GM12878 (cell line): ENCODE results near the gene FLOT1. TPM values are rescaled to one million over a fixed set of nuclear protein-coding genes. Genes with fewer than 3 reads are reported as not detected.

Experiments used
- ATAC-seq: fragments of 200-7000 bp; cut with Tn5 transposase; 3 replicates; pipeline ENCODE4 v1.9.1; 2020; ENCODE audit warnings: mild to moderate bottlenecking, moderate library complexity
- BruUV-seq: library from RNA; stranded (reverse); fragments of 400-500 nt; replicated peaks from 2 replicates; lab custom pipeline; 2021; lab: Mats Ljungman, UMichigan
- CTCF ChIA-PET: fragments of 300-600 bp; sonication (Branson Sonifier 250); formaldehyde crosslinking; extraction: SDS; loops from one replicate; lab custom pipeline; 2021; ENCODE audit warnings: inconsistent platforms; lab: Yijun Ruan, JAX
- POLR2A ChIA-PET: fragments of 350-600 bp; formaldehyde crosslinking; extraction: SDS; loops from one replicate; lab custom pipeline; 2021; ENCODE audit warnings: inconsistent platforms; lab: Charles Lee
- RAD21 ChIA-PET: fragments of 300-600 bp; sonication (Branson Sonifier 250); formaldehyde crosslinking; loops from one replicate; lab custom pipeline; 2023; ENCODE audit warnings: antibody characterized with exemption; ENCODE audit not compliant: unreplicated experiment; lab: Charles Lee
- SMC1A ChIA-PET: fragments of 300-600 bp; sonication (Branson Sonifier 250); formaldehyde crosslinking; loops from one replicate; lab custom pipeline; 2023; ENCODE audit not compliant: unreplicated experiment, uncharacterized antibody; lab: Charles Lee
- DNase-seq: peaks from one replicate; pipeline ENCODE4 v3.0.0-alpha.2; 2011; ENCODE audit warnings: low read depth, low spot score
- FAIRE-seq: peaks from 3 replicates; lab custom pipeline; 2011; peaks lifted over from hg19 to GRCh38; lab: Jason Lieb, UNC
- H2AFZ ChIP-seq: 2 replicates; pipeline ENCODE4 v1.6.0; 2011; ENCODE audit warnings: low read depth, low read length, control low read depth; ENCODE audit not compliant: control insufficient read depth
- H3K27ac ChIP-seq: 2 replicates; pipeline ENCODE4 v1.5.1; 2011; ENCODE audit warnings: control low read depth; ENCODE audit not compliant: control insufficient read depth, insufficient read depth
- H3K27me3 ChIP-seq, 2 experiments: replicated peaks in 1 of 2; 2 replicates each; pipeline versions ENCODE4 v1.6.0 to v1.6.1; 2011; ENCODE audit warnings: low read length in 1 of 2; ENCODE audit not compliant: control insufficient read depth in 2 of 2, insufficient read depth in 2 of 2
- H3K36me3 ChIP-seq, 2 experiments: 2 replicates each; pipeline ENCODE4 v1.5.1; 2011; ENCODE audit warnings: low read length in 1 of 2; ENCODE audit not compliant: control insufficient read depth in 2 of 2, insufficient read depth in 2 of 2
- H3K4me1 ChIP-seq: 2 replicates; pipeline ENCODE4 v1.6.1; 2011; ENCODE audit warnings: mild to moderate bottlenecking, low read length, moderate library complexity, mixed read lengths; ENCODE audit not compliant: control insufficient read depth, insufficient read depth
- H3K4me2 ChIP-seq: 2 replicates; pipeline ENCODE4 v1.6.0; 2011; ENCODE audit warnings: control low read depth; ENCODE audit not compliant: control insufficient read depth, insufficient read depth
- H3K4me3 ChIP-seq: fragments of 200-600 bp; sonication (generic); 2 replicates; pipeline ENCODE4 v1.5.1; 2016
- H3K79me2 ChIP-seq: 2 replicates; pipeline ENCODE4 v1.6.0; 2011; ENCODE audit warnings: low read length; ENCODE audit not compliant: control insufficient read depth, insufficient read depth
- H3K9ac ChIP-seq: 2 replicates; pipeline ENCODE4 v1.8.0; 2011; ENCODE audit warnings: low read length, control low read depth, mixed read lengths; ENCODE audit not compliant: control insufficient read depth, insufficient read depth
- H3K9me3 ChIP-seq: replicated peaks from 3 replicates; pipeline ENCODE4 v1.5.1; 2011; ENCODE audit warnings: mild to moderate bottlenecking, low read length; ENCODE audit not compliant: control insufficient read depth, insufficient read depth
- H4K20me1 ChIP-seq: 2 replicates; pipeline ENCODE4 v1.6.0; 2011; ENCODE audit not compliant: control insufficient read depth, insufficient read depth
- BRCA1 ChIP-seq: IDR thresholded peaks from 2 replicates; pipeline ENCODE4 v1.6.1; 2011; ENCODE audit warnings: low read depth, low read length, improper control_type of control experiment
- CHD2 ChIP-seq: IDR thresholded peaks from 2 replicates; pipeline ENCODE4 v1.6.1; 2011; ENCODE audit warnings: low read depth, low read length, improper control_type of control experiment, borderline replicate concordance
- CHD4 ChIP-seq: fragments of 200-600 bp; sonication (generic); IDR thresholded peaks from 2 replicates; pipeline ENCODE4 v1.6.1; 2016; ENCODE audit warnings: mild to moderate bottlenecking
- FOXM1 ChIP-seq: IDR thresholded peaks from 2 replicates; pipeline ENCODE4 v1.6.1; 2012; ENCODE audit warnings: low read depth, mild to moderate bottlenecking, inconsistent platforms, low read length, moderate library complexity
- HCFC1 ChIP-seq: fragments of 150-350 bp; IDR thresholded peaks from 2 replicates; pipeline ENCODE4 v1.6.1; 2014; ENCODE audit warnings: low read length
- HSF1 ChIP-seq: fragments of 150-350 bp; IDR thresholded peaks from 2 replicates; pipeline ENCODE4 v1.6.1; 2014; ENCODE audit warnings: mild to moderate bottlenecking, low read depth, low read length
- KAT2A ChIP-seq: conservative IDR thresholded peaks from 2 replicates; pipeline ENCODE4 v1.6.1; 2011; ENCODE audit warnings: low read depth, low read length; ENCODE audit not compliant: control insufficient read depth
- NFXL1 ChIP-seq: fragments of 450-650 bp; IDR thresholded peaks from 2 replicates; pipeline ENCODE4 v1.6.1; 2017; ENCODE audit warnings: antibody characterized with exemption, mild to moderate bottlenecking, borderline replicate concordance
- NFYB ChIP-seq: IDR thresholded peaks from 2 replicates; pipeline ENCODE4 v1.6.1; 2011; ENCODE audit warnings: low read depth, mild to moderate bottlenecking, low read length, improper control_type of control experiment, moderate library complexity; ENCODE audit not compliant: insufficient read depth
- NR2C1 ChIP-seq: fragments of 450-650 bp; IDR thresholded peaks from 2 replicates; pipeline ENCODE4 v1.6.1; 2017; ENCODE audit warnings: antibody characterized with exemption, mild to moderate bottlenecking, moderate library complexity
- NR2C2 ChIP-seq: IDR thresholded peaks from 2 replicates; pipeline ENCODE4 v1.6.1; 2011; ENCODE audit warnings: borderline replicate concordance, low read depth; ENCODE audit not compliant: control insufficient read depth, insufficient read length
- PKNOX1 ChIP-seq: fragments of 450-650 bp; IDR thresholded peaks from 2 replicates; pipeline ENCODE4 v1.6.1; 2016; ENCODE audit warnings: mild to moderate bottlenecking
- RAD21 ChIP-seq: IDR thresholded peaks from 2 replicates; pipeline ENCODE4 v1.6.1; 2011; ENCODE audit warnings: mild to moderate bottlenecking, low read depth, low read length, moderate library complexity; ENCODE audit not compliant: insufficient read depth
- SRF ChIP-seq, 2 experiments: IDR thresholded peaks; 2 replicates each; pipeline ENCODE4 v1.6.1; 2011; ENCODE audit warnings: low read depth in 2 of 2, low read length in 2 of 2, mild to moderate bottlenecking in 1 of 2, moderate library complexity in 1 of 2
- TAF1 ChIP-seq: IDR thresholded peaks from 2 replicates; pipeline ENCODE4 v1.6.1; 2011; ENCODE audit warnings: mild to moderate bottlenecking, low read depth, low read length, borderline replicate concordance
- TCF7 ChIP-seq: IDR thresholded peaks from 2 replicates; pipeline ENCODE4 v1.6.1; 2014; ENCODE audit warnings: antibody characterized with exemption, borderline replicate concordance
- WRNIP1 ChIP-seq: IDR thresholded peaks from 2 replicates; pipeline ENCODE4 v1.6.1; 2011; ENCODE audit warnings: low read depth, low read length, improper control_type of control experiment, borderline replicate concordance
- ZNF207 ChIP-seq: fragments of 450-650 bp; IDR thresholded peaks from 2 replicates; pipeline ENCODE4 v1.6.1; 2014; ENCODE audit warnings: antibody characterized with exemption, mild to moderate bottlenecking, borderline replicate concordance
- WGBS: methylation state at CpG from one replicate; pipeline ENCODE4 v1.1.6; 2016; ENCODE audit warnings: low lambda C conversion rate; ENCODE audit not compliant: insufficient replicate concordance, insufficient coverage; ENCODE audit errors: missing lambda C conversion rate; 5-methylcytosine and 5-hydroxymethylcytosine counted together
- in situ Hi-C: fragments of 300-500 bp; cut with MboI; formaldehyde crosslinking; loops from 9 replicates; pipeline ENCODE4 v1.14.3; 2018; ENCODE audit warnings: mixed read lengths
- intact Hi-C: fragments of 100-400 bp; cut with micrococcal nuclease; formaldehyde crosslinking; loops from one replicate; pipeline ENCODE4 v1.14.2; 2022; ENCODE audit not compliant: unreplicated experiment
- polyA plus RNA-seq, 11 experiments: library from polyadenylated mRNA; depleted of rRNA in 4 of 11; unstranded in 6 of 11; stranded (reverse) in 5 of 11; fragments of >200 nt; fragmentation: Nextera tagmentation in 4 of 11; fragmentation: Illumina TruSeq in 1 of 11; extraction: Ambion mirVana in 4 of 11; extraction: Trizol in 1 of 11; gene quantifications; 1 replicate in 1 of 11; 2 replicates in 10 of 11; pipeline versions ENCODE4 v1.2.1 to v1.2.3, GENCODE V29; 2011 to 2016; ENCODE audit warnings: inconsistent platforms in 2 of 11, missing spikeins in 2 of 11, low read depth in 1 of 11
- total RNA-seq, 4 experiments: library from RNA; depleted of rRNA in 3 of 4; stranded (reverse); fragments of >200 nt in 3 of 4; fragmentation: Illumina TruSeq in 1 of 4; extraction: Trizol in 1 of 4; gene quantifications; 2 replicates each; pipeline versions ENCODE4 v1.2.1 to v1.2.3, GENCODE V29; 2013 to 2021

The FLOT1 gene
- total and polyA plus RNA-seq, 10 of the 15 experiments (the other 5 are each of a cell fraction or from before 2014, with no cell fraction given) = 12.3 to 153 (median 112) TPM

- BruUV-seq = no TSS peak
- ChIA-PET CTCF (interaction anchor here (0.9 to 3.2 kb wide), 4 partner anchors 11 to 23 kb away, joined by 3 to 15 read pairs (median 4); no protein-coding TSS in a partner anchor), POLR2A (interaction anchor here (1.8 kb wide), 1 partner anchor 20 kb away, joined by 7 read pairs; no protein-coding TSS in a partner anchor), RAD21 (no interaction called here), SMC1A (interaction anchor here (0.7 to 6.3 kb wide), 7 partner anchors 8 to 39 kb away, joined by 4 to 50 read pairs (median 6); no protein-coding TSS in a partner anchor)
- no peak overlapping the region for H2AFZ ChIP-seq
- no peaks in the 10 kb centered on the region for H3K9me3 ChIP-seq
- peaks cover 20% of the 10 kb centered on the region for H3K4me1 ChIP-seq
- H4K20me1 ChIP-seq = no peaks in the 10 kb centered on the region
- DNase-seq = no peak
- no peak overlapping the region for H3K4me3 ChIP-seq
- no peak for FAIRE-seq
- H3K27me3 ChIP-seq = no peaks in the 10 kb centered on the region
- H3K79me2 ChIP-seq = no peaks in the 10 kb centered on the region
- no peaks in the 10 kb centered on the region for H3K36me3 ChIP-seq
- no peak overlapping the region for H3K4me2 ChIP-seq
- in situ Hi-C loops (no loop called here), intact Hi-C loops (no loop called here)
- WGBS = 42% methylated on average over 1 of the region's 1 CpG
- TF ChIP-seq TAF1 = no peak
- no peak for TF ChIP-seq PKNOX1
- TF ChIP-seq CHD2 = no peak
- TF ChIP-seq FOXM1 = no peak
- no peak for TF ChIP-seq NR2C2
- no peak for TF ChIP-seq NR2C1
- TF ChIP-seq SRF (IDR thresholded peaks at IDR 0.05; ENCODE audit: low read depth in 2 of 2, low read length in 2 of 2) = no peak
- TF ChIP-seq NFYB = no peak
- TF ChIP-seq CHD4 = no peak
- TF ChIP-seq ZNF207 = no peak
- no peak for TF ChIP-seq RAD21
- TF ChIP-seq WRNIP1 = no peak
- no peak for TF ChIP-seq HSF1
- no peak for TF ChIP-seq KAT2A
- no peak for TF ChIP-seq BRCA1
- TF ChIP-seq HCFC1 = no peak
- no peak for TF ChIP-seq TCF7
- TF ChIP-seq NFXL1 = no peak
- ATAC-seq = no peak
- H3K9ac ChIP-seq = no peak overlapping the region
- H3K27ac ChIP-seq = no peak overlapping the region
These were observed 47.1 kb upstream of the FLOT1 start for GRCh38 chr6:30789606-30790005.
